Measurements from ENCODE around the gene GRID2IP.
A peak's percentile ranks its signal among the peaks of the same experiment; 100 is the strongest.
"Not testable (repeated sequence)": the region's sequence is repeated elsewhere in the genome, so short reads cannot be mapped to it uniquely, and the experiment has no call there.

The GRID2IP gene

GRCh38 chr7:6487184-6487545, 64.1 kb downstream of the GRID2IP start:
- DNase-seq (ENCODE audit: low spot score) = no peak

- no peak for DNase-seq (ENCODE audit: low spot score)
These were observed 64.7 kb downstream of the GRID2IP start for GRCh38 chr7:6486438-6487183.

GRCh38 chr7:6482743-6483119, 68.5 kb downstream of the GRID2IP start:
- DNase-seq (ENCODE audit: low spot score) = no peak

- DNase-seq (ENCODE audit: low spot score) = peak; percentile 9
These were observed 69.0 kb downstream of the GRID2IP start for GRCh38 chr7:6482307-6482706.

- no peak for DNase-seq (ENCODE audit: low spot score)
These were observed 69.8 kb downstream of the GRID2IP start for GRCh38 chr7:6481445-6481844.

GRCh38 chr7:6480323-6480660, 71.0 kb downstream of the GRID2IP start:
- no peak for DNase-seq (ENCODE audit: low spot score)

- DNase-seq (ENCODE audit: low spot score) = no peak
These were observed 72.2 kb downstream of the GRID2IP start for GRCh38 chr7:6479067-6479466.

GRCh38 chr7:6478186-6478585, 73.1 kb downstream of the GRID2IP start:
- DNase-seq (ENCODE audit: low spot score) = peak; percentile 52

- DNase-seq (ENCODE audit: low spot score) = no peak
These were observed 74.0 kb downstream of the GRID2IP start for GRCh38 chr7:6477318-6477660.

GRCh38 chr7:6476596-6477317, 74.5 kb downstream of the GRID2IP start:
- no peak for DNase-seq (ENCODE audit: low spot score)

GRCh38 chr7:6475433-6476186, 75.7 kb downstream of the GRID2IP start:
- DNase-seq (ENCODE audit: low spot score) = no peak

GRCh38 chr7:6465862-6466261, 85.4 kb downstream of the GRID2IP start:
- DNase-seq (ENCODE audit: low spot score) = no peak

GRCh38 chr7:6463609-6464008, 87.7 kb downstream of the GRID2IP start:
- not testable (repeated sequence) for DNase-seq (ENCODE audit: low spot score)

GRCh38 chr7:6461946-6462550, 89.2 kb downstream of the GRID2IP start:
- no peak for DNase-seq (ENCODE audit: low spot score)

GRCh38 chr7:6460990-6461584, 90.2 kb downstream of the GRID2IP start:
- no peak for DNase-seq (ENCODE audit: low spot score)

- DNase-seq (ENCODE audit: low spot score) = no peak
These were observed 91.0 kb downstream of the GRID2IP start for GRCh38 chr7:6460303-6460702.

GRCh38 chr7:6458676-6459075, 92.6 kb downstream of the GRID2IP start:
- DNase-seq (ENCODE audit: low spot score) = not testable (repeated sequence)

GRCh38 chr7:6453734-6454133, 97.5 kb downstream of the GRID2IP start:
- peak; percentile 98 for DNase-seq (ENCODE audit: low spot score)

- DNase-seq (ENCODE audit: low spot score) = no peak
These were observed 100.0 kb downstream of the GRID2IP start for GRCh38 chr7:6451224-6451705.

GRCh38 chr7:6450591-6450990, 100.7 kb downstream of the GRID2IP start:
- not testable (repeated sequence) for DNase-seq (ENCODE audit: low spot score)

- DNase-seq (ENCODE audit: low spot score) = not testable (repeated sequence)
These were observed 101.4 kb downstream of the GRID2IP start for GRCh38 chr7:6449884-6450283.

GRCh38 chr7:6448943-6449543, 102.2 kb downstream of the GRID2IP start:
- DNase-seq (ENCODE audit: low spot score) = no peak

All from kidney tubule cell (primary cell).